GM21367 (cell line): ENCODE data around the gene AURKB.
"Not testable (repeated sequence)": the region's sequence is repeated elsewhere in the genome, so short reads cannot be mapped to it uniquely, and the experiment has no call there.

Source experiments
- ATAC-seq: cut with Tn5 transposase; IDR thresholded peaks from one replicate; pipeline ENCODE4 v1.9.1; 2021; ENCODE audit not compliant: unreplicated experiment

The AURKB gene

GRCh38 chr17:8209907-8210760, at the start of gene AURKB:
TSS of gene AURKB (minus strand) at chr17:8210575. CDS start at chr17:8210224, 351 bp downstream.
- ATAC-seq = peak; percentile 81

- ATAC-seq = no peak
These were observed 47.4 kb upstream of the AURKB start for GRCh38 chr17:8257801-8258200.

GRCh38 chr17:8256691-8257090, 46.3 kb upstream of the AURKB start:
- no peak for ATAC-seq

- ATAC-seq = no peak
These were observed 45.9 kb upstream of the AURKB start for GRCh38 chr17:8256291-8256690.

GRCh38 chr17:8255499-8255898, 45.1 kb upstream of the AURKB start:
- ATAC-seq = no peak

GRCh38 chr17:8254881-8255280, 44.5 kb upstream of the AURKB start:
- no peak for ATAC-seq

GRCh38 chr17:8253801-8254200, 43.4 kb upstream of the AURKB start:
- ATAC-seq = no peak

- ATAC-seq = not testable (repeated sequence)
These were observed 41.0 kb upstream of the AURKB start for GRCh38 chr17:8251411-8251810.

- ATAC-seq = no peak
These were observed 39.5 kb upstream of the AURKB start for GRCh38 chr17:8249621-8250500.

GRCh38 chr17:8248751-8249607, 38.6 kb upstream of the AURKB start, which contains the start of gene PFAS:
TSS of gene PFAS (plus strand) at chr17:8249289. CDS start at chr17:8253938, 4,649 bp downstream.
- ATAC-seq = peak; percentile 34

GRCh38 chr17:8244768-8245167, 34.4 kb upstream of the AURKB start:
- ATAC-seq = no peak

- no peak for ATAC-seq
These were observed 33.5 kb upstream of the AURKB start for GRCh38 chr17:8243827-8244226.

GRCh38 chr17:8237886-8238285, 27.5 kb upstream of the AURKB start:
- ATAC-seq = no peak

- ATAC-seq = no peak
These were observed 26.8 kb upstream of the AURKB start for GRCh38 chr17:8237175-8237574.

GRCh38 chr17:8235676-8236075, 25.3 kb upstream of the AURKB start:
- ATAC-seq = no peak

- ATAC-seq = no peak
These were observed 24.2 kb upstream of the AURKB start for GRCh38 chr17:8234361-8235270.

GRCh38 chr17:8231701-8232100, 21.3 kb upstream of the AURKB start:
- no peak for ATAC-seq

GRCh38 chr17:8227238-8227581, 16.8 kb upstream of the AURKB start:
- no peak for ATAC-seq

- no peak for ATAC-seq
These were observed 16.3 kb upstream of the AURKB start for GRCh38 chr17:8226536-8227237.
